GM12892 (cell line): Measurements from ENCODE around the gene OR6Y1. TPM values are rescaled to one million over a fixed set of nuclear protein-coding genes. Genes with fewer than 3 reads are reported as not detected.

ENCODE experiments used
- DNase-seq: peaks from one replicate; pipeline ENCODE4 v3.0.0; 2011; ENCODE audit not compliant: insufficient read length
- FAIRE-seq: peaks from 2 replicates; lab custom pipeline; 2011; peaks lifted over from hg19 to GRCh38; lab: Jason Lieb, UNC
- POLR2A ChIP-seq: IDR thresholded peaks from 2 replicates; pipeline ENCODE4 v1.6.1; 2011; ENCODE audit warnings: low read depth, low read length, control low read depth
- POLR2AphosphoS5 ChIP-seq: IDR thresholded peaks from 2 replicates; pipeline ENCODE4 v1.6.1; 2011; ENCODE audit warnings: low read depth, low read length, control low read depth
- TAF1 ChIP-seq: IDR thresholded peaks from 2 replicates; pipeline ENCODE4 v1.6.1; 2011; ENCODE audit warnings: low read depth, mild to moderate bottlenecking, control low read depth, low read length, borderline replicate concordance
- polyA plus RNA-seq: library from polyadenylated mRNA; unstranded; fragments of >200 nt; gene quantifications from one replicate; pipeline ENCODE4 v1.2.1, GENCODE V29; 2012; ENCODE audit warnings: missing spikeins, inconsistent platforms; ENCODE audit not compliant: missing spikeins

OR6Y1 gene, protein sequence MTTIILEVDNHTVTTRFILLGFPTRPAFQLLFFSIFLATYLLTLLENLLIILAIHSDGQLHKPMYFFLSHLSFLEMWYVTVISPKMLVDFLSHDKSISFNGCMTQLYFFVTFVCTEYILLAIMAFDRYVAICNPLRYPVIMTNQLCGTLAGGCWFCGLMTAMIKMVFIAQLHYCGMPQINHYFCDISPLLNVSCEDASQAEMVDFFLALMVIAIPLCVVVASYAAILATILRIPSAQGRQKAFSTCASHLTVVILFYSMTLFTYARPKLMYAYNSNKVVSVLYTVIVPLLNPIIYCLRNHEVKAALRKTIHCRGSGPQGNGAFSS
- not detected for polyA plus RNA-seq

DNA sequence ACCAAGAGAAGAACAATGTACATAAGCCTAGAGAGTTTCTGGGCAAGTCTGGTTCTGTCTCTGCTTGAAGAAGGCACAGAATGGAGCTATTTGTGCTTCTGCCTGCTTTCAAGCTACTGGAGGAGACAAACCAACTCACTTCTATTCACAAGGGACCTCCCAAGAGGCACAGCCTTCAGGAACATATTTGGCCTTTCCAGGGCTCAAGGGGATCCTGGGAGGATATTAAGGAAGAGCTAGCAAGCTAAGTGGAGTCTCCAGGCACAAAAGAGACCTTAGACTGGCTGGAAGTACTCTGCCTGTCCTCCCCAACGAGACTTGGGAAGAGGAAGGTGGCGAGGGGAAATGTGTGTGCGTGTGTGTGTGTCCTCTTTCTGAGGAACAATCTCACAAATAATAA, at the start of gene OR6Y1:
OR6Y1 (minus strand) TSS at position 54 of the 400 bp plus-strand sequence. CDS start 6,300 bp downstream, outside the sequence.
- FAIRE-seq (no peak), DNase-seq (no peak)
- TF ChIP-seq POLR2AphosphoS5 (no peak), TAF1 (no peak), POLR2A (no peak)

DNA sequence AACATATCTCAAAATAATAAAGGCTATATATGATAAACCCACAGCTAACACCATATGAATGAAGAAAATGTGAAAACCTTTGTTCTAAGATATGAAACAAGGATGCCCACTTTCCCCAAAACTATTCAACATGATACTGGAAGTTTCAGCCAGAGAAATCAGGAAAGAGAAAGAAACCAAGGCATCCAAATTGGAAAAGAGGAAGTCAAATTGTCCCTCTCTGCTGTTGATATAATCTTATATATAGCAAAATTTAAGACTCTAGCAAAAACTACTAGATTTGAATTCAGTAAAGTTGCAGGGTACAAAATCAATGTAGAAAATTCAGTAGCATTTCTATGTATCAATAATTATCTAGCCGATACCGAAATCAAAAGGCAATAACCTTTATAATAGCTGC, 46.5 kb upstream of the OR6Y1 start:
- FAIRE-seq = no peak
- no peak for TF ChIP-seq POLR2A
- TF ChIP-seq TAF1 = no peak
- no peak for TF ChIP-seq POLR2AphosphoS5

DNA sequence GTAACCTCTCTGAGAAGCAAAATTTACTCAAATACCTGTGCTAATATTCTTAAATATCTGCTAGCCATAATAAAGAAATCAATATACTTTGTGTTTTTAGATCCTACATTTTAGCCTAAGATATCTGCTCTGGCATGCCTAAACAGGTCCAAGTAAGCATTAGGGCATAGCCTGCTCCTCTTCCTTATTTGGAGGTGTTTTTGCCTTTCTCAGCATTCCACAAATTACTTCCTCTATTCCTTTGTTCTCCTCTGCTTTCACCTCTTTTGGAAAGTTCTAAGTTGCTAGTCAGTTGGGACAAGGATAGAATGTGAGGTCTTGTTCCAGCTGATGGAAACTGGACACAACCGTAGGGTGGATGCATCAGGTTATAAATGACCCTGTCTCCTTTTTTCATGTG, 32.7 kb upstream of the OR6Y1 start:
- no peak for TF ChIP-seq POLR2A
- no peak for TF ChIP-seq TAF1
- no peak for TF ChIP-seq POLR2AphosphoS5
- FAIRE-seq = peak; percentile 56
- DNase-seq = no peak

More for the DNA sequence above, 46.5 kb upstream of the OR6Y1 start:
- no peak for DNase-seq

DNA sequence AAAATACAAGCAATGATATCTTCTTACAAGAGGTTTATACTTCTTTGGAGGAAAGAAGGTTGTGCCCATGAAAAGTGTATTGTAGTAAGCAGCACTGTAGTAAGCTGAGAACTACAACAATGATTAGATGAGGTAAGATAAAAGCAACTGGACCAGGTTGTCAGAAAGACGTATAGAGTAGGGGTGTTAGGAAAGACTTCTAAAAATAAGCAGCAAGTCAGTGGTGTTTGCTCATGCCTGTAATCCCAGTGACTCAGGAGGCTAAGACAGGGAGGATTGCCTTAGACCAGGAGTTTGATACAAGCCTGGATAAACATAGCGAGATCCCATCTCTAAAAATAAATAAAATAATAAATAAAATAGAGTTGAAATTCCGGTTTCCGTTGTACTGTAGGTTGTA, 29.8 kb upstream of the OR6Y1 start:
- TF ChIP-seq TAF1 (no peak), POLR2A (no peak), POLR2AphosphoS5 (no peak)
- FAIRE-seq = no peak
- DNase-seq = no peak

DNA sequence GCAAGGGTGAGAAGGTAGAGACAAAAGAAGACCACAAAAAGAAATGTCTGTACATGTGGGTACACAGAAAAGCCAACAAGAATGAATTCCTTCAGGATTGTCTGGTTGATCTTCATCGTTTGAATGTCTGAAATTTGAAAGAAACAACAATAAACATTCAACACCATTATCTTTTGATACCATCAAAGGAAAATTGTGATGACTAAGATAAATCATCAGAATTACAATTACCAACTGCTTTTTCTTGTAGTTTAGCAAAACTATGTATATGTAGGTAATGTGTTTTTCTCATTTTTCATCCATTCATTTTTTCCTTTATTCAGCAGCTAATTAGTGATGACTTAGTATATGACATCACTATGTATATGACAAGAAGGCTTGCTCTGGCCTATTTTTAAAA, 25.5 kb upstream of the OR6Y1 start, which contains the start of gene OR10X1:
OR10X1 (minus strand) TSS at position 167 of the 400 bp plus-strand sequence; CDS start at position 167, 0 bp downstream.
- TF ChIP-seq POLR2AphosphoS5 (no peak), POLR2A (no peak), TAF1 (no peak)
- DNase-seq (no peak), FAIRE-seq (no peak)

DNA sequence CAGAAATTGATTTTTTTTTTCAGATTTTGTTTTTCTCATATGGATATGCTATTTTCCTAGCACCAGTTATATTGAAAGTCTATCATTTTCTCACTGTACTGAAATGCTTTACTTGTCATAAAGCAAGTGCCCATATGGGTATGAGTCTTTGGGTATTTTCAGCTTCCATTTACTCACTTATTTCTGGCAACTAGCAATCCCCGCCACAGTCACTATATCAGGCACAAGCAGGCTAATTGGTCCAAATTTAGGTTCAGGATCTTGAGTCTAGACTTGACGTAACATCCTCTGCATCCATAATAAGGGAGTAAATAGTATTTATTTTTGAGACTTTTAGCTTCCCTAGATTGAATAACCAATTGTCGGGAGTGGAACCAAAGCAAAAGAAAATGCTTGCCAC, 23.4 kb upstream of the OR6Y1 start:
- TF ChIP-seq POLR2A (no peak), POLR2AphosphoS5 (no peak), TAF1 (no peak)
- DNase-seq (no peak), FAIRE-seq (no peak)

DNA sequence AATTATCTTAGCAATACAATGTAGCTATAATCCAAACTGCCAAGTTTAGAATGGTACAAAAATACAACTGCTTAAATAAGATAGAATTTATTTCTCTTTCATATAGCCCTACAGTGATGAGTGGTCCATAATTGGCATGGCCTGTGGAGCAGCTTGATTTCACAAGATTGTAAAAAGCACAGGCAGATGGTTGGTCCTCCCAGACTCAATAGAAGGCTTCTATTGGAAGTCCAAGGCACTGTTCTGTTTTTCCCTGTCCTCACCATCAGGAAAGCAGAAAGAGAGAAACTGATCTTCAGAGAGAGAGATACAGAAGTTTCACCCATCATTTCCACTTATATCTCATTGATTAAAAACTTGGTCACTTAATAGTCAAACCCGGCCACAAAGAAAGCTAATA, 18.0 kb upstream of the OR6Y1 start:
- FAIRE-seq (no peak), DNase-seq (no peak)
- TF ChIP-seq POLR2A (no peak), POLR2AphosphoS5 (no peak), TAF1 (no peak)

DNA sequence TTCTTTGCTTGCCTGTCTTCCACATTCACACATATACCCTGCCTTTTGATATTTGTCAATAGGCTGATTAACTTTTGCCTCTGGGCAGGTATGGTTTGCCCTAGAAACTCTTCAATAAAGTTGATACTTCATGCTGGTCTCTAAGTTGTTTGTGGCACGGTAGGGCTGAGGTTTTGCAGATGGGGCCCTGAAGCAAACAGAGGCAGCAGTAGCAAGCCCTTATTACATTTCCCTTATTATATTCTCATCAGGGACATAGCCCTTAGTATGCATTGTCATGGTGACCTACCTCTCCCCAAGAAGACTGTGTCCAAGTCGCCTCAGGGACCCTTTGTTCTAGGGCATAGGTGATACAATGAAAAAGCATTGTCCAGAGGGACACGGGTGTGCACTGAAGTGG, 16.3 kb upstream of the OR6Y1 start, which contains the start of gene OR6P1:
OR6P1 (minus strand) TSS at position 101 of the 400 bp plus-strand sequence. CDS start 6,976 bp downstream, outside the sequence.
- FAIRE-seq = no peak
- TF ChIP-seq POLR2A (no peak), POLR2AphosphoS5 (no peak), TAF1 (no peak)
- DNase-seq = no peak

DNA sequence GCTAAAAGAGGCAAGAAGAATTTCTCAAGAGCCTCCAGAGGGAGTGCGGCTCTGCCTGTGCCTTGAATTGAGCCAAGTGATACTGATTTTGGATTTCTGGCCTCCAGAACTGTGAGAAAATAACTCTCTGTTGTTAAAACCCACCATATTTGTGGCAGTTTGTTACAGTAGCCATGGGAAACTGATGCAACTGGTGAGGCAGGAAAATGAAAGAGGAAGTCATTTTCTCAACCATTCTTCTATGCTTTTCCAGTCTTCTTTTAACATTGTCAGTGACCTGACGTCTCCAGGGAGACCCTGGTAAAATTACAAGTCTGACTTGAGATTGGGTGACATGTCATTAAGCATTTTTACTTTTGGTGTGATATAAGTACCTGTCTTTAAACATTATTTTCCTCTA, 10.4 kb upstream of the OR6Y1 start:
- TF ChIP-seq TAF1 (no peak), POLR2A (no peak), POLR2AphosphoS5 (no peak)
- no peak for FAIRE-seq
- DNase-seq = no peak

DNA sequence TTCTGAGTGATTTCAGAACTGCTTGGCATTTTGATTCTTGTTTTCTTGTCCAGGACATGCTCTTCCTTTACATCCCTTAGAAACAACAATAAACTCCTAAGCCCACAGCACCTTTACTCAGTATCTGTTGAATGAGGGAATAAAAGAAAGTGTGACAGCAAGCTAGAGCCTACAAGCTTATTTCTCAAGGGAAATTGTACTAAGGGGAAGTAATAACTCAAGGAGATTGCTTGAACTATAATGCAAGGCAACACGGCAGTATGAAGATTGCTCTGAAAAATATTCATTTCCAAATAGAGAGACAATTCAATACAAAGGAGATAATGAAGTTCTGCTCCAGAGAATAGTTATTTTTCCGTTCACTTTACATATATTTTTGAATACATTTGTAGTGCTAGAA, 9.6 kb upstream of the OR6Y1 start:
- DNase-seq (no peak), FAIRE-seq (no peak)
- no peak for TF ChIP-seq POLR2AphosphoS5
- TF ChIP-seq TAF1 = no peak
- no peak for TF ChIP-seq POLR2A

DNA sequence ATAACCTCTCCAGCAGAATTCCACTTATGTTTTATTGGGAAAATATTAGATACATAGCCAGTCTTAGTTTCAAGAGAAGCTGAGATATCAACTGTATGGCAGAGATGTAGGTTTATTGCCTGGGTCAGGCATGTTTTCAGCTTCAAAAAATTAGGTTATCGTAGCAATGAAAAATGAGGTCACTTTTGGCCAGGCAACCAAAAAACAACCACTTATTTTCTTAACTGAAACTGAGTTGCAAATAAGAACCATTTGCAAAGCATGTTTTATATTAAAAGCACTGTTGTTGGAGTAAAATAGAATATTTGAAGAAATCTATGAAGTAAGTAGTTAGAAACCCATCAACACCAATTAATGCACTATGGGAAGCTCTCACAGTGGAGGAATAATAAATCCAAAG, 5.5 kb upstream of the OR6Y1 start:
- no peak for FAIRE-seq
- no peak for TF ChIP-seq POLR2AphosphoS5
- TF ChIP-seq POLR2A = no peak
- TF ChIP-seq TAF1 = no peak
- no peak for DNase-seq

DNA sequence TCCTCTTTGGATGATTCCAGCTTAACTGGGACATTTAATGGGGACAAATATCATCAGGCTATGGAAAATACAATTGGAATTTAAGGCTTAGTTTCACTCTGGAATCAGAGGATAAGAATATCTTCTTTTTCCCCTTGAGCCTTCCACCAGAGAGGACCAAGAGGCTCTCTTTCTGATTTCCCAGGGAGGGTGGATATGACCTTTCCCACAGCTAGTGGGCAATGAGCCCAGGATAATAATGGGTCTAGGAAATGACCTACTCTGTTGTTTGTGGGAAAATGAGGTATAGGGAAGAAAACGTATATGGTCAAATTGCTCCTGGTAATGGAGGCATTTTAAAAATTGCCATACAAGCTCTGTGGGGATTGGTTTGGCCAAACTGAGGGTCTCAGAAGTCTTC, 1.9 kb downstream of the OR6Y1 start:
- FAIRE-seq (no peak), DNase-seq (no peak)
- TF ChIP-seq TAF1 (no peak), POLR2AphosphoS5 (no peak), POLR2A (no peak)
